Astrocyte of the cerebellum (primary cell): ENCODE measurements around the gene KIAA1210.

Source experiments
- DNase-seq: peaks from one replicate; pipeline ENCODE4 v3.0.0-alpha.2; 2011; ENCODE audit warnings: low read depth
- H3K4me3 ChIP-seq: 2 replicates; pipeline ENCODE4 v1.5.1; 2011; ENCODE audit warnings: mild to moderate bottlenecking, low read depth, low read length, moderate library complexity
- CTCF ChIP-seq: IDR thresholded peaks from 2 replicates; pipeline ENCODE4 v1.5.1; 2012; ENCODE audit warnings: low read length, low read depth, moderate library complexity, mild to moderate bottlenecking; ENCODE audit errors: missing control alignments
- in situ Hi-C: cut with HindIII; loops from 2 replicates; pipeline ENCODE4 v1.10.0; 2017; ENCODE audit warnings: low sequenced_read_pairs

The KIAA1210 gene

GRCh38 chrX:119089619-119090018 lies 38.0 kb downstream of the KIAA1210 start:
- DNase-seq, result no peak
- no peak for TF ChIP-seq CTCF
- in situ Hi-C loops, result no loop called here

GRCh38 chrX:119087121-119087520 lies 40.5 kb downstream of the KIAA1210 start:
- no peak for DNase-seq
- no peak overlapping the region for H3K4me3 ChIP-seq
- TF ChIP-seq CTCF, result no peak
- in situ Hi-C loops, result no loop called here

More at GRCh38 chrX:119089619-119090018, 38.0 kb downstream of the KIAA1210 start:
- H3K4me3 ChIP-seq, result no peak overlapping the region

- no peak for TF ChIP-seq CTCF
- no peak overlapping the region for H3K4me3 ChIP-seq
- in situ Hi-C loops, result no loop called here
- DNase-seq, result no peak
Measured at GRCh38 chrX:119084766-119085165, 42.8 kb downstream of the KIAA1210 start.

GRCh38 chrX:119082278-119082677 lies 45.3 kb downstream of the KIAA1210 start:
- in situ Hi-C loops, result no loop called here
- DNase-seq, result no peak
- no peak for TF ChIP-seq CTCF
- no peak overlapping the region for H3K4me3 ChIP-seq

- no peak for TF ChIP-seq CTCF
- H3K4me3 ChIP-seq, result no peak overlapping the region
- in situ Hi-C loops, result no loop called here
- DNase-seq, result no peak
Measured at GRCh38 chrX:119075270-119076025, 52.2 kb downstream of the KIAA1210 start.

- H3K4me3 ChIP-seq, result no peak overlapping the region
- in situ Hi-C loops, result no loop called here
- DNase-seq, result no peak
- no peak for TF ChIP-seq CTCF
Measured at GRCh38 chrX:119073911-119074310, 53.7 kb downstream of the KIAA1210 start.
